DND-41 (cell line): ENCODE data around the gene NOL4L.

ENCODE experiments used
- ATAC-seq: fragments of 200-7000 bp; cut with Tn5 transposase; 3 replicates; pipeline ENCODE4 v1.9.1; 2021; ENCODE audit warnings: low read depth; ENCODE audit not compliant: insufficient read depth
- DNase-seq: peaks from one replicate; pipeline ENCODE4 v3.0.0-alpha.2; 2020
- H2AFZ ChIP-seq: 2 replicates; pipeline ENCODE4 v1.6.0; 2012; ENCODE audit warnings: low read depth, low read length
- H3K27ac ChIP-seq: 2 replicates; pipeline ENCODE4 v1.5.1; 2012; ENCODE audit warnings: low read length, inconsistent platforms
- H3K27me3 ChIP-seq: fragments of 200-600 bp; sonication (generic); 2 replicates; pipeline ENCODE4 v1.6.0; 2012; ENCODE audit warnings: low read length, mild to moderate bottlenecking, inconsistent platforms; ENCODE audit not compliant: insufficient read depth, poor library complexity
- H3K36me3 ChIP-seq: 2 replicates; pipeline ENCODE4 v1.5.1; 2012; ENCODE audit warnings: low read length, inconsistent platforms; ENCODE audit not compliant: insufficient read depth
- H3K4me1 ChIP-seq: 2 replicates; pipeline ENCODE4 v1.5.1; 2012; ENCODE audit warnings: mild to moderate bottlenecking, low read length; ENCODE audit not compliant: insufficient read depth
- H3K4me2 ChIP-seq: 2 replicates; pipeline ENCODE4 v1.6.0; 2012; ENCODE audit warnings: mild to moderate bottlenecking, moderate library complexity, low read length, inconsistent platforms; ENCODE audit not compliant: insufficient read depth
- H3K4me3 ChIP-seq, 2 experiments: fragments of 200-600 bp in 1 of 2; shearing (Covaris generic) in 1 of 2; 2 replicates each; pipeline ENCODE4 v1.5.1; 2012 to 2016; ENCODE audit warnings: inconsistent platforms in 2 of 2, low read length in 2 of 2, mild to moderate bottlenecking in 2 of 2, low read depth in 1 of 2, moderate library complexity in 1 of 2
- H3K79me2 ChIP-seq: 2 replicates; pipeline ENCODE4 v1.6.0; 2012; ENCODE audit warnings: low read length, inconsistent platforms; ENCODE audit not compliant: insufficient read depth
- H3K9ac ChIP-seq: 2 replicates; pipeline ENCODE4 v1.6.0; 2012; ENCODE audit warnings: low read depth, mild to moderate bottlenecking, inconsistent platforms, low read length, moderate library complexity
- H3K9me3 ChIP-seq: 2 replicates; pipeline ENCODE4 v1.5.1; 2012; ENCODE audit warnings: low read length, moderate library complexity, mild to moderate bottlenecking, inconsistent platforms; ENCODE audit not compliant: insufficient read depth, severe bottlenecking
- H4K20me1 ChIP-seq: 2 replicates; pipeline ENCODE4 v1.6.0; 2012; ENCODE audit warnings: low read length; ENCODE audit not compliant: insufficient read depth
- EZH2 ChIP-seq: IDR thresholded peaks from 3 replicates; pipeline ENCODE4 v1.6.1; 2012; ENCODE audit warnings: borderline replicate concordance, low read depth, mild to moderate bottlenecking, moderate library complexity, low read length, inconsistent platforms; ENCODE audit not compliant: severe bottlenecking
- TF ChIP-seq, protein P1 (sequence below): IDR thresholded peaks from 2 replicates; pipeline ENCODE4 v1.5.1; 2012; ENCODE audit warnings: borderline replicate concordance, low read length, moderate library complexity, mild to moderate bottlenecking; ENCODE audit not compliant: poor library complexity, severe bottlenecking; ENCODE audit errors: extremely low read depth

The NOL4L gene

DNA sequence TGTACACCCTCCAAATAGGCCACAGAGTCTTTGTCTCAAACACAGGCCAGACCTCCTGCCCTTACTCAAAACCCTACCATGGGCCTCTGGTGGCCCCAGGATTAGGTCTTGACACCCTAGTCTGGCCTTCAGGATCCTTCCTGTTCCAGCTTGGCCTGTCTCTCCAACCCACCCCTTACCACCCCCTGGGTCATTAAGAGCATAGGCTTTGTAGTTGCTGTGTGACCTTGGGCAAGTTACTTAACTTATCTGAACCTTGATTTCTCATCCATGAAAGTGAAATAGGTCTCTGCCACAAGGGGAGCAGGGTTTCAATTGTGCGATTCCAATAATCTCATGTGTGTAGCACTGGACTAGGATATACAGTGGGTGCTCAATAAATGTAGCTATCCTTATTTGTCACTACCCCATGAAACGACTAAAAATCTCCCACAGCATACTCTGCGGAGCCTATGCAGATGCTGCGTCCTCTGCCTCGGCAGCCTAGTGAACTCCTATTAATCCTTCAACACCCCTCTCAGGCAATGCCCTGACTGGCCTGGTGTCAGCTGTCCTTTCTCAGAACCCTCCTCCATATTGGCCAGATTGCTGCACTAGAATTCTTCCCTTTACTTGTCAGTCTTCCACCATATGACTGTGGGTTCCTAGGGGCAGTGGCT, 39.7 kb upstream of the NOL4L start:
- Histone ChIP-seq H3K4me1 (peaks cover 7% of the 10 kb centered on the region), H3K36me3 (no peaks in the 10 kb centered on the region), H3K9me3 (no peaks in the 10 kb centered on the region), H3K4me2 (no peak overlapping the region), H3K27me3 (peaks cover 6% of the 10 kb centered on the region), H3K9ac (no peak overlapping the region), H3K4me3 (no peak overlapping the region), H3K27ac (no peak overlapping the region), H2AFZ (no peak overlapping the region), H4K20me1 (peaks cover 2% of the 10 kb centered on the region; the same call in 1 of the 2 replicates), H3K79me2 (no peaks in the 10 kb centered on the region)
- no peak for DNase-seq
- ATAC-seq: no peak
- TF ChIP-seq, protein P1, sequence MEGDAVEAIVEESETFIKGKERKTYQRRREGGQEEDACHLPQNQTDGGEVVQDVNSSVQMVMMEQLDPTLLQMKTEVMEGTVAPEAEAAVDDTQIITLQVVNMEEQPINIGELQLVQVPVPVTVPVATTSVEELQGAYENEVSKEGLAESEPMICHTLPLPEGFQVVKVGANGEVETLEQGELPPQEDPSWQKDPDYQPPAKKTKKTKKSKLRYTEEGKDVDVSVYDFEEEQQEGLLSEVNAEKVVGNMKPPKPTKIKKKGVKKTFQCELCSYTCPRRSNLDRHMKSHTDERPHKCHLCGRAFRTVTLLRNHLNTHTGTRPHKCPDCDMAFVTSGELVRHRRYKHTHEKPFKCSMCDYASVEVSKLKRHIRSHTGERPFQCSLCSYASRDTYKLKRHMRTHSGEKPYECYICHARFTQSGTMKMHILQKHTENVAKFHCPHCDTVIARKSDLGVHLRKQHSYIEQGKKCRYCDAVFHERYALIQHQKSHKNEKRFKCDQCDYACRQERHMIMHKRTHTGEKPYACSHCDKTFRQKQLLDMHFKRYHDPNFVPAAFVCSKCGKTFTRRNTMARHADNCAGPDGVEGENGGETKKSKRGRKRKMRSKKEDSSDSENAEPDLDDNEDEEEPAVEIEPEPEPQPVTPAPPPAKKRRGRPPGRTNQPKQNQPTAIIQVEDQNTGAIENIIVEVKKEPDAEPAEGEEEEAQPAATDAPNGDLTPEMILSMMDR: no peak
- no peak for TF ChIP-seq EZH2

DNA sequence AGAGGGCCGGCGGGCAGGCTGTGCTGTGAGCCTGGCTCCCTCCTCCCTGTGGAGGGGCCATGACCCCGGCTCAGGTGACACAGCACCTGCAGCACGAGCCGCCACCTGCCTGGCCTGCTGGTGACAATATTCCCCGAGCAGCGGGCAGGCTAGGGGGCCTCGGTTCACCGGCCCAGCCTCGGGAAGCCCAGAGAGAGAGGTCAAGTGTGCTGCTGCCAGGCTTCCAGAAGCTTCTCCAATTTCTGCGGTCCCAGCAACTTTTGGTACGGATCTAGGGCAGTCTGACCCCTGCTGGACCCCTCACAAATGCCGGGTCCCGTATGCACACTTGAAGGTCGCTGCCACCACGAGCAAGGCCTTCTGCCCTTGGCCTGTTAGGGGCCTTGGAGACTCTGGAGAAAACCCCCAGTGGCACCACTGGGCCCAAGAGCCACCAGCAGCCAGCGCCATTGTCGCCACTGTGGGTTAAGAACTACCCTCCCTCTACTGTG, 38.6 kb upstream of the NOL4L start:
- Histone ChIP-seq H3K9me3 (no peaks in the 10 kb centered on the region), H3K4me1 (peaks cover 7% of the 10 kb centered on the region), H3K9ac (no peak overlapping the region), H3K79me2 (no peaks in the 10 kb centered on the region), H2AFZ (no peak overlapping the region), H3K4me2 (no peak overlapping the region), H3K36me3 (no peaks in the 10 kb centered on the region), H3K27me3 (peaks cover 6% of the 10 kb centered on the region), H4K20me1 (peaks cover 2% of the 10 kb centered on the region; the same call in 1 of the 2 replicates), H3K27ac (no peak overlapping the region), H3K4me3 (no peak overlapping the region)
- TF ChIP-seq, protein P1: no peak
- TF ChIP-seq EZH2: no peak
- ATAC-seq (no peak), DNase-seq (no peak)

DNA sequence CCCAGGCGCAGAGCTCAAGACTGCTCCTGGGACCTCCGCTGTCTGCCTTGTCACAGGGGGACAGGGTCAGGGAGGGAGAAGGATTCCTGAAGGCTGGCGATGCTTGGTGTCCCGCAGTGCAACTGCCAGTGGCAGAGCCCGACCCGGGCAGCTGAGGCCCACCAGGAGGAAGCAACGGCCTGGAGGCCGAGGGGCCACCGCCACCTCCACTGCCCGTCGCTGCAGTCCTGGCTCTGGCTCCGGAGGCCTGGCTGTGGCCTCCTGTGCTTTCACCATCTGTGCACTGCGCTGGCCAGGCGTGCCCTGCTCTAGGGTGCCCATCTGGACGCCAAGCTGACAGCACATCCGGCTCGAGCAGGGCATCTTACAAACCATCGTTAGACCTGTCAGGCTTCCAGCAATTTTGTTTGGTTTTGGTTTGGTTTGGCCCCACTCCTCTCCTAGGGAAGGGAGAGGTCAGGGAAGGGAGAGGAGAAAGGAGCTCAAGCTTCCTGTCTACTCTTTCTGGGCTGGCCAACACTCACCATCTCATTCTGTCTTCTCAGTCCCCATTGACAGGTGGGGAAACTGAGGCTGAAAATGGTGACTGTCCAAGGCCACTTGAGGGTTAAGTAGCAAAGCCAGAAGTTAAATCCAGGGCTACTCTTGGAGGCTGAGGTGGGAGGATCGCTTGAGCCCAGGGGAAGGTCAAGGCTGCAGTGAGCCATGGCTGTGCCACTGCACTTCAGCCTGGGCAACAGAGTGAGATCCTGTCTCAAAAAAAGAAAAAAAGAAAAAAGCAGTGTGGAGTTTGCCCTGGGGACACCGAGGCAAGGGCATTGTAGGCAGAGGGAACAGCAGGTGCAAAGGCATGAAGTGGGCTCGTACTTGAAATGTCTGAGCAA, 37.7 kb upstream of the NOL4L start:
- no peak overlapping the region for H3K4me3 ChIP-seq
- TF ChIP-seq, protein P1: no peak
- no peak for TF ChIP-seq EZH2
- DNase-seq (no peak), ATAC-seq (no peak; the same call in 2 of the 3 replicates)
- H3K9me3 ChIP-seq: no peaks in the 10 kb centered on the region
- no peaks in the 10 kb centered on the region for H3K79me2 ChIP-seq
- H3K36me3 ChIP-seq: no peaks in the 10 kb centered on the region
- H4K20me1 ChIP-seq: peaks cover 2% of the 10 kb centered on the region; the same call in 1 of the 2 replicates
- peaks cover 7% of the 10 kb centered on the region for H3K4me1 ChIP-seq
- peaks cover 6% of the 10 kb centered on the region for H3K27me3 ChIP-seq
- no peak overlapping the region for H3K9ac ChIP-seq
- no peak overlapping the region for H2AFZ ChIP-seq
- no peak overlapping the region for H3K4me2 ChIP-seq
- no peak overlapping the region for H3K27ac ChIP-seq
